IMR-90 (cell line): ENCODE results near the gene FCMR. TPM values are rescaled to one million over a fixed set of nuclear protein-coding genes. Genes with fewer than 3 reads are reported as not detected.
A peak's percentile ranks its signal among the peaks of the same experiment; 100 is the strongest.

ENCODE experiments used
- ATAC-seq: fragments of 200-7000 bp; cut with Tn5 transposase; 2 replicates; pipeline ENCODE4 v1.9.1; 2020; ENCODE audit warnings: low read depth, mild to moderate bottlenecking, moderate library complexity
- BruUV-seq: library from RNA; stranded (reverse); fragments of 400-500 nt; replicated peaks from 2 replicates; lab custom pipeline; 2021; lab: Mats Ljungman, UMichigan
- CTCF ChIA-PET: fragments of 300-600 bp; formaldehyde crosslinking; extraction: SDS; loops from one replicate; lab custom pipeline; 2021; ENCODE audit warnings: antibody characterized with exemption; lab: Yijun Ruan, JAX
- POLR2A ChIA-PET: fragments of 300-600 bp; sonication (Branson Sonifier 250); formaldehyde crosslinking; loops from one replicate; lab custom pipeline; 2022; ENCODE audit warnings: antibody characterized with exemption; ENCODE audit not compliant: unreplicated experiment; lab: Charles Lee
- DNase-seq: peaks from one replicate; pipeline ENCODE4 v3.0.0; 2013
- H2AFZ ChIP-seq: replicated peaks from 2 replicates; pipeline ENCODE3; 2013; ENCODE audit warnings: low read length, mild to moderate bottlenecking; ENCODE audit not compliant: poor library complexity
- H2AK5ac ChIP-seq: 2 replicates; pipeline ENCODE4 v1.6.1; 2013; ENCODE audit warnings: low read depth, low read length, inconsistent platforms
- H2AK9ac ChIP-seq: replicated peaks from 2 replicates; pipeline ENCODE3; 2013; ENCODE audit warnings: mild to moderate bottlenecking, low read depth, low read length, moderate library complexity; ENCODE audit not compliant: poor library complexity
- H2BK120ac ChIP-seq: 2 replicates; pipeline ENCODE4 v1.6.1; 2013; ENCODE audit warnings: low read depth, low read length, inconsistent platforms
- H2BK15ac ChIP-seq: 3 replicates; pipeline ENCODE4 v1.6.1; 2013; ENCODE audit warnings: low read depth, low read length, inconsistent platforms
- H2BK20ac ChIP-seq: 2 replicates; pipeline ENCODE4 v1.6.1; 2013; ENCODE audit warnings: low read depth, mild to moderate bottlenecking, inconsistent platforms, low read length, moderate library complexity
- H2BK5ac ChIP-seq: 2 replicates; pipeline ENCODE4 v1.6.1; 2013; ENCODE audit warnings: mild to moderate bottlenecking, low read depth, low read length, inconsistent platforms; ENCODE audit not compliant: poor library complexity, severe bottlenecking
- H3K14ac ChIP-seq: replicated peaks from 2 replicates; pipeline ENCODE4 v1.6.1; 2013; ENCODE audit warnings: low read depth, low read length, inconsistent platforms
- H3K18ac ChIP-seq: 2 replicates; pipeline ENCODE4 v1.6.1; 2013; ENCODE audit warnings: low read depth, low read length, control low read depth
- H3K23ac ChIP-seq: 2 replicates; pipeline ENCODE4 v1.6.1; 2013; ENCODE audit warnings: low read depth, low read length, inconsistent platforms
- H3K27ac ChIP-seq: 2 replicates; pipeline ENCODE4 v1.5.1; 2013; ENCODE audit warnings: mild to moderate bottlenecking, control low read depth, low read length; ENCODE audit not compliant: insufficient read depth
- H3K27me3 ChIP-seq: 2 replicates; pipeline ENCODE4 v1.6.1; 2013; ENCODE audit warnings: low read length; ENCODE audit not compliant: control insufficient read depth, insufficient read depth
- H3K36me3 ChIP-seq: 2 replicates; pipeline ENCODE4 v1.6.1; 2013; ENCODE audit warnings: low read length, mixed read lengths; ENCODE audit not compliant: control insufficient read depth, insufficient read depth
- H3K4ac ChIP-seq: 2 replicates; pipeline ENCODE4 v1.6.1; 2013; ENCODE audit warnings: low read depth, low read length, inconsistent platforms
- H3K4me1 ChIP-seq: 2 replicates; pipeline ENCODE4 v1.6.1; 2013; ENCODE audit warnings: low read length, mixed read lengths; ENCODE audit not compliant: control insufficient read depth, insufficient read depth
- H3K4me2 ChIP-seq: 2 replicates; pipeline ENCODE4 v1.6.1; 2013; ENCODE audit warnings: low read depth, mild to moderate bottlenecking, control low read depth, low read length, moderate library complexity
- H3K4me3 ChIP-seq: 2 replicates; pipeline ENCODE4 v1.5.1; 2013; ENCODE audit warnings: low read depth, mild to moderate bottlenecking, control low read depth, low read length, moderate library complexity; ENCODE audit not compliant: insufficient read depth
- H3K56ac ChIP-seq: 2 replicates; pipeline ENCODE4 v1.6.1; 2013; ENCODE audit warnings: low read length, inconsistent platforms; ENCODE audit not compliant: insufficient read depth; ENCODE audit errors: extremely low read depth
- H3K79me1 ChIP-seq, 2 experiments: 2 replicates each; pipeline ENCODE4 v1.6.1; 2013; ENCODE audit warnings: low read length in 2 of 2, inconsistent platforms in 1 of 2, low read depth in 1 of 2
- H3K9ac ChIP-seq: 2 replicates; pipeline ENCODE4 v1.6.1; 2013; ENCODE audit warnings: low read depth, low read length, control low read depth
- H3K9me1 ChIP-seq: 2 replicates; pipeline ENCODE4 v1.6.1; 2013; ENCODE audit warnings: low read length, inconsistent platforms; ENCODE audit not compliant: insufficient read depth
- H3K9me3 ChIP-seq: 2 replicates; pipeline ENCODE4 v1.6.1; 2013; ENCODE audit warnings: low read length; ENCODE audit not compliant: control insufficient read depth, insufficient read depth
- H4K20me1 ChIP-seq: 2 replicates; pipeline ENCODE4 v1.6.1; 2013; ENCODE audit warnings: low read length, inconsistent platforms; ENCODE audit not compliant: insufficient read depth
- H4K5ac ChIP-seq: 2 replicates; pipeline ENCODE4 v1.6.1; 2013; ENCODE audit warnings: mild to moderate bottlenecking, low read depth, low read length, control low read depth
- H4K8ac ChIP-seq, 2 experiments: 2 replicates each; pipeline ENCODE4 v1.6.1; 2013; ENCODE audit warnings: low read depth in 2 of 2, low read length in 2 of 2, control low read depth in 1 of 2, inconsistent platforms in 1 of 2
- H4K91ac ChIP-seq: 2 replicates; pipeline ENCODE4 v1.6.1; 2013; ENCODE audit warnings: low read depth, low read length, inconsistent platforms; ENCODE audit not compliant: insufficient read depth
- CEBPB ChIP-seq: IDR thresholded peaks from 2 replicates; pipeline ENCODE4 v1.6.1; 2012; ENCODE audit warnings: low read depth, low read length, improper control_type of control experiment
- CHD1 ChIP-seq: IDR thresholded peaks from 2 replicates; pipeline ENCODE4 v1.6.1; 2012; ENCODE audit warnings: low read depth, low read length, improper control_type of control experiment
- FOS ChIP-seq: fragments of 150-350 bp; IDR thresholded peaks from 2 replicates; pipeline ENCODE4 v1.6.1; 2016; ENCODE audit warnings: low read depth, low read length
- NFE2L2 ChIP-seq: fragments of 150-350 bp; IDR thresholded peaks from 2 replicates; pipeline ENCODE4 v1.6.1; 2016; ENCODE audit warnings: low read depth, mild to moderate bottlenecking, low read length
- POLR2A ChIP-seq: IDR thresholded peaks from 2 replicates; pipeline ENCODE4 v1.6.1; 2012; ENCODE audit warnings: mild to moderate bottlenecking, low read depth, low read length
- RAD21 ChIP-seq: IDR thresholded peaks from 2 replicates; pipeline ENCODE4 v1.6.1; 2012; ENCODE audit warnings: low read length, improper control_type of control experiment
- RCOR1 ChIP-seq: IDR thresholded peaks from 2 replicates; pipeline ENCODE4 v1.6.1; 2012; ENCODE audit warnings: mild to moderate bottlenecking, low read length, improper control_type of control experiment; ENCODE audit not compliant: insufficient replicate concordance
- RFX5 ChIP-seq: IDR thresholded peaks from 2 replicates; pipeline ENCODE4 v1.8.0; 2012; ENCODE audit warnings: low read depth, mild to moderate bottlenecking, low read length, moderate library complexity
- SMC3 ChIP-seq: fragments of 150-350 bp; IDR thresholded peaks from 2 replicates; pipeline ENCODE4 v1.6.1; 2016; ENCODE audit warnings: low read depth, mild to moderate bottlenecking, antibody characterized with exemption, low read length, moderate library complexity
- WGBS, 2 experiments: methylation state at CpG; one replicate each; pipeline versions ENCODE4 v1.1.5 to v1.1.7; 2013; ENCODE audit warnings: missing lambda C conversion rate in 2 of 2; ENCODE audit not compliant: insufficient read length in 1 of 2; ENCODE audit errors: extremely low coverage in 2 of 2; 5-methylcytosine and 5-hydroxymethylcytosine counted together
- dilution Hi-C: fragments of 300-500 bp; cut with HindIII; formaldehyde crosslinking; loops from one replicate; pipeline ENCODE4 v1.14.3; 2018; ENCODE audit warnings: low sequenced_read_pairs; ENCODE audit not compliant: unreplicated experiment
- in situ Hi-C: fragments of 300-500 bp; cut with MboI; formaldehyde crosslinking; loops from 3 replicates; pipeline ENCODE4 v1.14.3; 2019; ENCODE audit warnings: low sequenced_read_pairs, inconsistent platforms, mixed read lengths
- intact Hi-C: fragments of 100-400 bp; cut with micrococcal nuclease; formaldehyde crosslinking; loops from 2 replicates; pipeline ENCODE4 v1.10.0; 2022
- polyA plus RNA-seq, 3 experiments: library from polyadenylated mRNA; depleted of rRNA; stranded (reverse); fragments of >200 nt; gene quantifications; 2 replicates each; pipeline ENCODE4 v1.2.3, GENCODE V29; 2012; ENCODE audit warnings: low replicate concordance in 1 of 3
- total RNA-seq: library from RNA; depleted of rRNA; stranded (reverse); fragments of >200 nt; gene quantifications from 2 replicates; pipeline ENCODE4 v1.2.3, GENCODE V29; 2012
- TF ChIP-seq, protein P1 (sequence below): fragments of 150-350 bp; IDR thresholded peaks from 2 replicates; pipeline ENCODE4 v1.6.1; 2017; ENCODE audit warnings: mild to moderate bottlenecking, antibody characterized with exemption, low read length, low read depth

FCMR gene
- total and polyA plus RNA-seq, 2 of the 4 experiments (the other 2 are of a cell fraction): 0.09 TPM; not detected in 1

DNA sequence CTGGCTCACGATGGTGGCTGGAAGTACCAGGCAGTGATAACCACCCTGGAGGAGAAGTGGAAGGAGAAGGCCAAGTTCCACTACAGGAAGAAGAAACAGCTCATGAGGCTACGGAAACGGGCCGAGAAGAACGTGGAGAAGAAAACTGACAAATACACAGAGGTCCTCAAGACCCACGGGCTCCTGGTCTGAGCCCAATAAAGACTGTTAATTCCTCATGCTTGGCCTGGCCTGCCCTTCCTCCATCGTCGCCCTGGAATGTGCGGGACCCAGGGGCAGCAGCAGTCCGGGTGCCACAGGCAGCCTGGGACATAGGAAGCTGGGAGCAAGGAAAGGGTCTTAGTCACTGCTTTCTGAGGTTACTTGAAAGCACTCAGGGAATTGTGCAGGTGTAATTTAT, 13.7 kb downstream of the FCMR start:
- no peak overlapping the region for H2AFZ ChIP-seq
- WGBS, 2 experiments: no CpG with 5 or more reads among the region's 10 CpGs
- no peak overlapping the region for H3K4me3 ChIP-seq
- H2BK5ac ChIP-seq: no peak overlapping the region
- intact Hi-C loops (no loop called here), in situ Hi-C loops (no loop called here), dilution Hi-C loops (no loop called here)
- H3K27me3 ChIP-seq: peaks cover 8% of the 10 kb centered on the region; the same call in 1 of the 2 replicates
- BruUV-seq: no TSS peak
- no peak for TF ChIP-seq NFE2L2
- no peak for TF ChIP-seq FOS
- TF ChIP-seq RFX5: no peak
- no peak for TF ChIP-seq CHD1
- no peak for TF ChIP-seq CEBPB
- no peak for TF ChIP-seq RCOR1
- TF ChIP-seq POLR2A: no peak
- TF ChIP-seq RAD21: no peak
- TF ChIP-seq, protein P1, sequence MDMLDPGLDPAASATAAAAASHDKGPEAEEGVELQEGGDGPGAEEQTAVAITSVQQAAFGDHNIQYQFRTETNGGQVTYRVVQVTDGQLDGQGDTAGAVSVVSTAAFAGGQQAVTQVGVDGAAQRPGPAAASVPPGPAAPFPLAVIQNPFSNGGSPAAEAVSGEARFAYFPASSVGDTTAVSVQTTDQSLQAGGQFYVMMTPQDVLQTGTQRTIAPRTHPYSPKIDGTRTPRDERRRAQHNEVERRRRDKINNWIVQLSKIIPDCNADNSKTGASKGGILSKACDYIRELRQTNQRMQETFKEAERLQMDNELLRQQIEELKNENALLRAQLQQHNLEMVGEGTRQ: no peak
- TF ChIP-seq SMC3: no peak
- H3K27ac ChIP-seq: no peak overlapping the region
- ChIA-PET POLR2A (interaction anchor here (0.9 kb wide), 1 partner anchor 13 kb away, joined by 3 read pairs; no protein-coding TSS in a partner anchor), CTCF (interaction anchor here (1.0 to 2.3 kb wide), 3 partner anchors 98 to 173 kb away, joined by 3 to 12 read pairs (median 12); no protein-coding TSS in a partner anchor)
- H2BK15ac ChIP-seq: no peak overlapping the region
- H3K4me2 ChIP-seq: no peak overlapping the region
- no peak overlapping the region for H3K23ac ChIP-seq
- H3K79me1 ChIP-seq: peaks cover 0 to 11% of the 10 kb centered on the region in 2 experiments; a peak in 2 of 4 replicates
- no peak overlapping the region for H3K9ac ChIP-seq
- H4K91ac ChIP-seq: no peak overlapping the region
- no peak overlapping the region for H2AK9ac ChIP-seq
- H3K9me3 ChIP-seq: no peaks in the 10 kb centered on the region
- no peak overlapping the region for H4K5ac ChIP-seq
- peaks cover 18% of the 10 kb centered on the region for H3K9me1 ChIP-seq
- H3K4ac ChIP-seq: no peak overlapping the region
- H4K20me1 ChIP-seq: no peaks in the 10 kb centered on the region
- H3K4me1 ChIP-seq: peaks cover 9% of the 10 kb centered on the region
- no peak for ATAC-seq
- no peak overlapping the region for H3K56ac ChIP-seq
- H3K14ac ChIP-seq: no peak overlapping the region
- peak overlapping the region; percentile 58; the same call in 1 of the 2 replicates for H2BK120ac ChIP-seq
- no peak overlapping the region for H3K18ac ChIP-seq
- H4K8ac ChIP-seq: no peak overlapping the region
- DNase-seq: no peak
- H2BK20ac ChIP-seq: no peak overlapping the region
- no peaks in the 10 kb centered on the region for H3K36me3 ChIP-seq
- peak overlapping the region; percentile 27; the same call in 1 of the 2 replicates for H2AK5ac ChIP-seq
